NCI-H1436 (cell line): ENCODE measurements around the gene P2RX2.

Source experiments
- DNase-seq: peaks from one replicate; lab custom pipeline; 2025; lab: John Stamatoyannopoulos, UW

P2RX2 gene

GRCh38 chr12:132618683-132619043 is at the start of gene P2RX2:
P2RX2 (plus strand) TSS chr12:132618776; CDS start chr12:132618817, 41 bp downstream.
- no peak for DNase-seq

GRCh38 chr12:132568826-132569480 is 49.6 kb upstream of the P2RX2 start:
- DNase-seq = no peak

GRCh38 chr12:132569856-132570480 is 48.6 kb upstream of the P2RX2 start:
- DNase-seq = no peak

- DNase-seq = no peak
Measured at GRCh38 chr12:132570635-132571034, 47.9 kb upstream of the P2RX2 start.

- DNase-seq = no peak
Measured at GRCh38 chr12:132571051-132571450, 47.5 kb upstream of the P2RX2 start.

GRCh38 chr12:132571598-132571997 is 47.0 kb upstream of the P2RX2 start:
- DNase-seq = no peak

- no peak for DNase-seq
Measured at GRCh38 chr12:132572106-132572505, 46.5 kb upstream of the P2RX2 start.

- DNase-seq = no peak
Measured at GRCh38 chr12:132572801-132573760, 45.5 kb upstream of the P2RX2 start.

GRCh38 chr12:132574271-132574996 is 44.1 kb upstream of the P2RX2 start:
- no peak for DNase-seq

- DNase-seq = no peak
Measured at GRCh38 chr12:132575661-132576060, 42.9 kb upstream of the P2RX2 start.

GRCh38 chr12:132576701-132577100 is 41.9 kb upstream of the P2RX2 start:
- no peak for DNase-seq

- DNase-seq = no peak
Measured at GRCh38 chr12:132577191-132577920, 41.2 kb upstream of the P2RX2 start.

- no peak for DNase-seq
Measured at GRCh38 chr12:132578118-132578517, 40.5 kb upstream of the P2RX2 start.

GRCh38 chr12:132578826-132579225 is 39.8 kb upstream of the P2RX2 start:
- no peak for DNase-seq

GRCh38 chr12:132579744-132580143 is 38.8 kb upstream of the P2RX2 start:
- no peak for DNase-seq

- DNase-seq = no peak
Measured at GRCh38 chr12:132580701-132581292, 37.8 kb upstream of the P2RX2 start.

- DNase-seq = no peak
Measured at GRCh38 chr12:132581348-132582057, 37.1 kb upstream of the P2RX2 start.

GRCh38 chr12:132582058-132582420 is 36.5 kb upstream of the P2RX2 start:
- no peak for DNase-seq

GRCh38 chr12:132582582-132583410 is 35.8 kb upstream of the P2RX2 start:
- no peak for DNase-seq

- DNase-seq = no peak
Measured at GRCh38 chr12:132583411-132583710, 35.2 kb upstream of the P2RX2 start.
